Smooth muscle cell (in vitro differentiated cells): Measurements from ENCODE around the gene HIRIP3. TPM values are rescaled to one million over a fixed set of nuclear protein-coding genes. Genes with fewer than 3 reads are reported as not detected.
"Not testable (repeated sequence)": the region's sequence is repeated elsewhere in the genome, so short reads cannot be mapped to it uniquely, and the experiment has no call there.

Source experiments
- DNase-seq: peaks from one replicate; lab custom pipeline; 2025; ENCODE audit not compliant: unreplicated experiment; lab: John Stamatoyannopoulos, UW
- H2AFZ ChIP-seq: fragments of 200-600 bp; sonication (generic); 2 replicates; pipeline ENCODE4 v1.6.0; 2016; ENCODE audit warnings: antibody characterized with exemption, low read depth, mild to moderate bottlenecking
- H3F3A ChIP-seq: fragments of 200-600 bp; sonication (generic); 2 replicates; pipeline ENCODE4 v1.6.0; 2017; ENCODE audit warnings: antibody characterized with exemption, low read depth
- H3K27ac ChIP-seq: fragments of 200-600 bp; sonication (generic); 2 replicates; pipeline ENCODE4 v1.5.1; 2016; ENCODE audit warnings: low read depth, mild to moderate bottlenecking
- H3K27me3 ChIP-seq: fragments of 200-600 bp; sonication (generic); 2 replicates; pipeline ENCODE4 v1.6.1; 2016; ENCODE audit warnings: low read depth, mild to moderate bottlenecking
- H3K36me3 ChIP-seq: fragments of 200-600 bp; sonication (generic); 2 replicates; pipeline ENCODE4 v1.5.1; 2016; ENCODE audit warnings: low read depth
- H3K4me1 ChIP-seq: fragments of 200-600 bp; sonication (generic); 2 replicates; pipeline ENCODE4 v1.5.1; 2016; ENCODE audit warnings: low read depth
- H3K4me2 ChIP-seq: fragments of 200-600 bp; sonication (generic); 2 replicates; pipeline ENCODE4 v1.6.0; 2016; ENCODE audit warnings: mild to moderate bottlenecking
- H3K4me3 ChIP-seq: fragments of 200-600 bp; sonication (generic); 2 replicates; pipeline ENCODE4 v1.5.1; 2016; ENCODE audit warnings: mild to moderate bottlenecking
- H3K79me2 ChIP-seq: fragments of 200-600 bp; sonication (generic); 2 replicates; pipeline ENCODE4 v1.6.0; 2016; ENCODE audit warnings: low read depth, mild to moderate bottlenecking
- H3K9ac ChIP-seq: fragments of 200-600 bp; sonication (generic); 2 replicates; pipeline ENCODE4 v1.6.0; 2016; ENCODE audit warnings: low read depth
- H3K9me3 ChIP-seq: fragments of 200-600 bp; sonication (generic); replicated peaks from 2 replicates; pipeline ENCODE4 v1.5.1; 2016; ENCODE audit warnings: low read depth
- H4K20me1 ChIP-seq: fragments of 200-600 bp; sonication (generic); 2 replicates; pipeline ENCODE4 v1.6.0; 2016; ENCODE audit warnings: low read depth
- CTCF ChIP-seq: fragments of 200-600 bp; sonication (generic); IDR thresholded peaks from 2 replicates; pipeline ENCODE4 v1.5.1; 2017; ENCODE audit warnings: borderline replicate concordance, mild to moderate bottlenecking, antibody characterized with exemption; ENCODE audit not compliant: insufficient read depth, poor library complexity, severe bottlenecking
- WGBS: methylation state at CpG from one replicate; pipeline ENCODE4 v1.1.7; 2016; ENCODE audit warnings: low lambda C conversion rate; 5-methylcytosine and 5-hydroxymethylcytosine counted together
- polyA plus RNA-seq: library from polyadenylated mRNA; unstranded; fragments of >200 nt; fragmentation: Nextera tagmentation; extraction: Ambion mirVana; gene quantifications from 2 replicates; pipeline ENCODE4 v1.2.1, GENCODE V29; 2016
- total RNA-seq: library from RNA; depleted of rRNA; stranded (reverse); fragments of >200 nt; gene quantifications from 2 replicates; pipeline ENCODE4 v1.2.3, GENCODE V29; 2014

Gene HIRIP3, protein sequence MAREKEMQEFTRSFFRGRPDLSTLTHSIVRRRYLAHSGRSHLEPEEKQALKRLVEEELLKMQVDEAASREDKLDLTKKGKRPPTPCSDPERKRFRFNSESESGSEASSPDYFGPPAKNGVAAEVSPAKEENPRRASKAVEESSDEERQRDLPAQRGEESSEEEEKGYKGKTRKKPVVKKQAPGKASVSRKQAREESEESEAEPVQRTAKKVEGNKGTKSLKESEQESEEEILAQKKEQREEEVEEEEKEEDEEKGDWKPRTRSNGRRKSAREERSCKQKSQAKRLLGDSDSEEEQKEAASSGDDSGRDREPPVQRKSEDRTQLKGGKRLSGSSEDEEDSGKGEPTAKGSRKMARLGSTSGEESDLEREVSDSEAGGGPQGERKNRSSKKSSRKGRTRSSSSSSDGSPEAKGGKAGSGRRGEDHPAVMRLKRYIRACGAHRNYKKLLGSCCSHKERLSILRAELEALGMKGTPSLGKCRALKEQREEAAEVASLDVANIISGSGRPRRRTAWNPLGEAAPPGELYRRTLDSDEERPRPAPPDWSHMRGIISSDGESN
- total RNA-seq, result 11.3 and 17.0 TPM in 2 replicates
- 13.2 and 13.9 TPM in 2 replicates for polyA plus RNA-seq

DNA sequence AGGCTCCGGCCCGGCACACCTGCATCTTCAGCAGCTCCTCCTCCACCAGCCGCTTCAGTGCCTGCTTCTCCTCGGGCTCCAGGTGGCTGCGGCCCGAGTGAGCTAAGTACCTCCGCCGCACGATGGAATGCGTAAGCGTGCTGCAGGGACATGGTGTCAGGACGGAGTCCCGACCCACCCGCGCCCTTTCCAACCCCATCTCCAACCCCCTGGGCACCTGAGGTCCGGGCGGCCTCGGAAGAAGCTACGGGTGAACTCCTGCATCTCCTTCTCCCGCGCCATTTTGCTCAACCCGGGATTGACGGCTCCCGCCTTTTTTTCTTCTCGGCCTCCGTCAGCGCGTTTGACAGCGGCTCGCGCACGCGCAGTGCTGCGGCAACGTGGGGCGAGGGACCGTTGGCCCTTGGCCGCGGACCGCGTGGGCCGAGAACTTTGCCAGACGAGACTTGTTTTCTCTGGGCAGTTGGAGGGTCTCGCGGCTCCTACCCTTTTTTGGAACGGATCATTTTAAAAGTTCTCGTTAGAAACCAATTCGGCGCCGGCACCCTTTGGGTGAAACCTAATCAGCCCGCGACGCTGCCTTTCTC lies at the start of gene HIRIP3:
TSS of gene HIRIP3 (minus strand) at position 294 of the 587 bp plus-strand sequence. CDS start at position 282, 12 bp downstream.
- no peak for TF ChIP-seq CTCF
- peak within 1 kb of the TSS; percentile 95 for H3K27ac ChIP-seq
- peak; percentile 78 for DNase-seq

DNA sequence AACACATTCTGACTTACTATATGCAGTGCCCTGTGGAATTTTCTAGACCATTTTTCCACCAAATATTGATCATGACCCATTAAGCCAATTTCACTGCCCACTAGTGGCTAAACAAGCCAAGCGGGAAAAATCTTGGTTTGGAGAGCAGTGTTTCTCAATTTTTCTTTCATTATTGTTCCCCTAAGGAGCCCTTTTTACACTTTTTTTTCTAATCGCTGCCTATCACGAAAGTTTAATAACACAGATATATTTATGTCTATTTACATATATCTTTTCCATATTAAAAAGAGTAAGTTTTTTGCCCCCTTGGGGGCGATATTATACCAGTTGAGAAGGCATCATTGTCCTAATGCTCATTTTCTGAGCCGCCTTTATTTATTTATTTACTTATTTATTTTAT lies 46.4 kb upstream of the HIRIP3 start:
- Histone ChIP-seq H3K4me3 (no peak overlapping the region), H3K79me2 (no peaks in the 10 kb centered on the region), H3K9me3 (no peaks in the 10 kb centered on the region), H3K36me3 (no peaks in the 10 kb centered on the region), H2AFZ (no peak overlapping the region), H3F3A (no peaks in the 10 kb centered on the region), H3K27me3 (peaks cover 8% of the 10 kb centered on the region), H3K4me2 (no peak overlapping the region), H3K9ac (no peak overlapping the region), H3K27ac (no peak overlapping the region), H4K20me1 (no peaks in the 10 kb centered on the region), H3K4me1 (no peaks in the 10 kb centered on the region)
- no peak for DNase-seq
- peak; percentile 62 for TF ChIP-seq CTCF
- WGBS, result 50% methylated on average over 5 of the region's 5 CpGs

More for the DNA sequence above, at the start of gene HIRIP3:
- Histone ChIP-seq H3K79me2 (peaks cover 10% of the 10 kb centered on the region), H3K4me1 (peaks cover 11% of the 10 kb centered on the region), H3K4me2 (peak within 1 kb of the TSS; percentile 92), H3K4me3 (peak within 1 kb of the TSS; percentile 94), H3K27me3 (no peaks in the 10 kb centered on the region), H3K9ac (peak within 1 kb of the TSS; percentile 94), H3K36me3 (no peaks in the 10 kb centered on the region), H4K20me1 (no peaks in the 10 kb centered on the region), H3F3A (peaks cover under 1% of the 10 kb centered on the region), H3K9me3 (no peaks in the 10 kb centered on the region), H2AFZ (peak within 1 kb of the TSS; percentile 98)
- 1% methylated on average over 53 of the region's 53 CpGs for WGBS

GRCh38 chr16:30040690-30041089 lies 45.3 kb upstream of the HIRIP3 start:
- not testable (repeated sequence) for H3F3A ChIP-seq, H3K4me2 ChIP-seq, H3K27me3 ChIP-seq, H3K9ac ChIP-seq, H2AFZ ChIP-seq, H3K4me1 ChIP-seq, DNase-seq, H3K27ac ChIP-seq, H3K9me3 ChIP-seq, H3K79me2 ChIP-seq, H3K4me3 ChIP-seq, H4K20me1 ChIP-seq, H3K36me3 ChIP-seq
- WGBS, result 91% methylated on average over 5 of the region's 5 CpGs

DNA sequence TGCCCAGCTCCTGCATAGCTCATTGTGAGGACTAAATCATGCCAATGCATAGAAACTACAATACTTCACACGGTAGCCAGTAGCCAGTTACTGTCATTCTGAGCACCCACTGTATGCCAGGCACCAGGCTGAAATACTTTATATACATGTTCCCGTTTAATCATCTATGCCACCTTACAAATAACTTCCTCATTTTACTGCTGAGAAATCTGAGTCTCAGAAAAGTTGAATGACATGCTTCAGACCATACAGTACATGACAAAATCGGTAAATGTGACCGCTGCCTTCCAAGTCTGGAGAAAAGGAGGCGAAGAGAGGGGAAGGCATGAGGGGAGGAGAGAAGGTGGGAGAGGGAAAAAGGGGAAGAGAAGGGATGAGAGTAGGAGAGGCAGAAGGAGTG lies 44.8 kb upstream of the HIRIP3 start:
- Histone ChIP-seq H3K9me3 (no peaks in the 10 kb centered on the region), H3K36me3 (no peaks in the 10 kb centered on the region), H3K4me1 (no peaks in the 10 kb centered on the region), H3K79me2 (no peaks in the 10 kb centered on the region), H3K4me2 (no peak overlapping the region), H3K27ac (no peak overlapping the region), H3K4me3 (no peak overlapping the region), H3F3A (no peaks in the 10 kb centered on the region), H3K27me3 (peaks cover 11% of the 10 kb centered on the region), H2AFZ (no peak overlapping the region), H4K20me1 (no peaks in the 10 kb centered on the region), H3K9ac (no peak overlapping the region)
- 87% methylated on average over 5 of the region's 5 CpGs for WGBS
- TF ChIP-seq CTCF, result no peak
- no peak for DNase-seq
